Measurements from ENCODE around the gene C14orf132. TPM values are rescaled to one million over a fixed set of nuclear protein-coding genes. Genes with fewer than 3 reads are reported as not detected.

The C14orf132 gene
- total and polyA plus RNA-seq, 3 donors from 2014 or later, result 1.4 to 8.4 (median 2.5) TPM

DNA sequence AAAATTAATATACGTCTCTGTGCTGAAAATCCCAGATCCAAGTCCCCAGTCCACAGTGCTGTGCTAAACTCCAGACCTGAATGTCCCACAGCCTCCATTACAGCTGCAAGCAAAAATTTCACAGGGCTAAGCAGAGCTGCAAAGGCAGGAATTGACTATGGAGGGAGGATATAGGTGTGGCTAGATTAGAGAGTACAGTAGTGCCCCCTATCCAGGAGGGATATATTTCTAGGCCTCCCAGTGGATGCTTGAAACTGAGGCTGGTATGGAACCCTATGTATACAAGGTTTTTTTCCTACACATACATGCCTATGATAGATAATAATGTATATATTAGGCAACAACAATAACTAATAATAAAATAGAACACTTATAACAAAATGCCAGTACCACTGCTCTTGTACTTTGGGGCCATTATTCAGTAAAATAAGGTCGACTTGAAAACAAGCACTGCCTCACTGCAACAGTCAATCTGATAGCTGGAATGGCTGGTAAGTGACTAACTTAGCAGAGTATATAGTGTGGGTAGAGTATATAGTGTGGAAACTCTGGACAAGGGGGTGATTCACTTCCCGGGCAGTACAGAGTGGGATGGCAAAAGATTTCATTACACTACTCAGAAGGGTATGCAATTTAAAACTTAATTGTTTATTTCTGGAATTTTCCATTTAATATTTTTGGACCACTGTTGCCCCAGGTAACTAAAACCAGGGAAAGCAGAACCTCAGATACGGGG is 82.7 kb downstream of the C14orf132 start:
- Histone ChIP-seq H3K9me3 (no peaks in the 10 kb centered on the region), H3K27ac (peak overlapping the region in 1 of 2 donors; percentile 38), H3K4me1 (peaks cover 14% of the 10 kb centered on the region), H3K36me3 (ENCODE audit: low read depth, missing control alignments) (no peaks in the 10 kb centered on the region), H3K27me3 (no peaks in the 10 kb centered on the region), H3K4me3 (no peak overlapping the region)
- WGBS, 2 donors, result 87 to 90% methylated on average over 4 of the region's 4 CpGs
- DNase-seq, result no peak
- TF ChIP-seq POLR2A (IDR thresholded peaks at IDR 0.05), result no peak
- TF ChIP-seq, protein P1, sequence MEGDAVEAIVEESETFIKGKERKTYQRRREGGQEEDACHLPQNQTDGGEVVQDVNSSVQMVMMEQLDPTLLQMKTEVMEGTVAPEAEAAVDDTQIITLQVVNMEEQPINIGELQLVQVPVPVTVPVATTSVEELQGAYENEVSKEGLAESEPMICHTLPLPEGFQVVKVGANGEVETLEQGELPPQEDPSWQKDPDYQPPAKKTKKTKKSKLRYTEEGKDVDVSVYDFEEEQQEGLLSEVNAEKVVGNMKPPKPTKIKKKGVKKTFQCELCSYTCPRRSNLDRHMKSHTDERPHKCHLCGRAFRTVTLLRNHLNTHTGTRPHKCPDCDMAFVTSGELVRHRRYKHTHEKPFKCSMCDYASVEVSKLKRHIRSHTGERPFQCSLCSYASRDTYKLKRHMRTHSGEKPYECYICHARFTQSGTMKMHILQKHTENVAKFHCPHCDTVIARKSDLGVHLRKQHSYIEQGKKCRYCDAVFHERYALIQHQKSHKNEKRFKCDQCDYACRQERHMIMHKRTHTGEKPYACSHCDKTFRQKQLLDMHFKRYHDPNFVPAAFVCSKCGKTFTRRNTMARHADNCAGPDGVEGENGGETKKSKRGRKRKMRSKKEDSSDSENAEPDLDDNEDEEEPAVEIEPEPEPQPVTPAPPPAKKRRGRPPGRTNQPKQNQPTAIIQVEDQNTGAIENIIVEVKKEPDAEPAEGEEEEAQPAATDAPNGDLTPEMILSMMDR (IDR thresholded peaks at IDR 0.05), result no peak
- intact Hi-C loops (cut with DNase I; ENCODE audit: low total_unique reads), result no loop called here

DNA sequence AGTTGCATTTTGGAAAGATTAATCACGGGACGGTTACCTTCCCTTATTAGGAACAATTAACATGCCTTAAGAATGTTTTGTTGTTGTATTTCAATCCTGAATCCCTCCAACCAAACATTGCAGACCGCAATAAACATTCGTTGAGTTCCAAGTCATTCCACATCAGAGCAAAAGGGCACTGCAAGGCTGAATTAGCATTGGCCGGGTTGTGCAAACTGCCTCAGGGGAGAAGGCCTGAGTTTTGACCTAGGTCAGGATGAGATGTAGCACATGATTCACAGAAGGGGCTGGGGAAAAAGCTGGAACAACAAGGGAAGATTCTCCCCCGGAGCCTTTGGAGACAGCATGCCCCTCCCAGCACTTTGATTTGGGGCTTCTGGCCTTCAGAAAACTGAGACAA is 83.3 kb downstream of the C14orf132 start:
- Histone ChIP-seq H3K9me3 (no peaks in the 10 kb centered on the region), H3K36me3 (ENCODE audit: low read depth, missing control alignments) (no peaks in the 10 kb centered on the region), H3K4me3 (no peak overlapping the region), H3K27ac (peak overlapping the region in 1 of 2 donors; percentile 38), H3K4me1 (peaks cover 7% of the 10 kb centered on the region), H3K27me3 (no peaks in the 10 kb centered on the region)
- WGBS, 2 donors, result 32 to 33% methylated on average over 6 of the region's 6 CpGs
- intact Hi-C loops (cut with DNase I; ENCODE audit: low total_unique reads), result no loop called here
- peak; percentile 32 for DNase-seq
- TF ChIP-seq POLR2A (IDR thresholded peaks at IDR 0.05), result no peak
- TF ChIP-seq, protein P1 (IDR thresholded peaks at IDR 0.05), result no peak

DNA sequence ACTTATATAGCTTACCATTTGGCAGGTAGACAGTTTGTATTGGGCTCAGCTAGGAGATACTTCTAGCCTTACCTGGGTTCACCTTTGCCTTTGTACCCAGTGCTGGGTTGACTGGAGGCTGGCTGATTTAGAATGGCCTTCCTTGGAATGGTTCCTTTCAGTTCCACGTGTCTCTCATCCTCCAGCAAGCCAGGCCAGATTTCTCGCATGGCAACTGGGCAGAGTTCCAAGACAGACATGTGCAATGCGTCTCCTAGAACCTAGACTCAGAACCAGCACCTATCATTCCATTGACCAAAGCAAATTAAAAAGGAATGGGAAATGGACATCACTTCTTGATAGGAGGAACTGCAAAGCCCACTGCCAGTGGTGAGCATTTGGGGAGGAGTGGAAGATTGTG is 86.4 kb downstream of the C14orf132 start:
- Histone ChIP-seq H3K9me3 (no peaks in the 10 kb centered on the region), H3K27ac (no peak overlapping the region), H3K4me3 (no peak overlapping the region), H3K27me3 (no peaks in the 10 kb centered on the region), H3K36me3 (ENCODE audit: low read depth, missing control alignments) (no peaks in the 10 kb centered on the region), H3K4me1 (peaks cover 7% of the 10 kb centered on the region)
- no peak for DNase-seq
- WGBS, 2 donors, result 29 to 50% methylated on average over 3 of the region's 3 CpGs
- intact Hi-C loops (cut with DNase I; ENCODE audit: low total_unique reads), result no loop called here
- TF ChIP-seq, protein P1 (IDR thresholded peaks at IDR 0.05), result no peak
- TF ChIP-seq POLR2A (IDR thresholded peaks at IDR 0.05), result no peak

DNA sequence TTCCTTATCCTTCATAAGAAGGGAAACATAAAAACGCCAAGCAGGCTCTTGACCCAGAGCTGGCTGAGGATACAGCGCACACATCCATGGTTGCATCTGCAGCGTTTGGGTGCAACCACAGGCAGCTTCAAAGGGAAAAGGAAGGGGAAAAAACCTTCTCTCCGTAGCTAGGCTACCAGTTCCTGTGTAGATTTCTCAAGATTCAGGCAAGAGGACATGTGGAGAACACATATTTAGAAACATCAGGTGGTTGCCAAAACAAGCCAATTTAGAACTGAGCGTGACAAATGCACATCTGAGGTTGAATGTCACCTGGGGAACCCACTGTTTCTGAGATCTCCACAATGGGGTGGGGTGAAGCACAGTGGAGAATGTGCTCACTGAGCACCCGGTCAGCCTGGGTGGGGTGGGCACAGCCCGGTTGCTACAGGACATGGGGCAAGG is 87.2 kb downstream of the C14orf132 start:
- Histone ChIP-seq H3K9me3 (no peaks in the 10 kb centered on the region), H3K27ac (no peak overlapping the region), H3K36me3 (ENCODE audit: low read depth, missing control alignments) (no peaks in the 10 kb centered on the region), H3K4me1 (peaks cover 1% of the 10 kb centered on the region), H3K4me3 (no peak overlapping the region), H3K27me3 (no peaks in the 10 kb centered on the region)
- intact Hi-C loops (cut with DNase I; ENCODE audit: low total_unique reads), result no loop called here
- TF ChIP-seq, protein P1 (IDR thresholded peaks at IDR 0.05), result no peak
- TF ChIP-seq POLR2A (IDR thresholded peaks at IDR 0.05), result no peak
- DNase-seq, result no peak
- 69 to 82% methylated on average over 7 of the region's 7 CpGs for WGBS, 2 donors

DNA sequence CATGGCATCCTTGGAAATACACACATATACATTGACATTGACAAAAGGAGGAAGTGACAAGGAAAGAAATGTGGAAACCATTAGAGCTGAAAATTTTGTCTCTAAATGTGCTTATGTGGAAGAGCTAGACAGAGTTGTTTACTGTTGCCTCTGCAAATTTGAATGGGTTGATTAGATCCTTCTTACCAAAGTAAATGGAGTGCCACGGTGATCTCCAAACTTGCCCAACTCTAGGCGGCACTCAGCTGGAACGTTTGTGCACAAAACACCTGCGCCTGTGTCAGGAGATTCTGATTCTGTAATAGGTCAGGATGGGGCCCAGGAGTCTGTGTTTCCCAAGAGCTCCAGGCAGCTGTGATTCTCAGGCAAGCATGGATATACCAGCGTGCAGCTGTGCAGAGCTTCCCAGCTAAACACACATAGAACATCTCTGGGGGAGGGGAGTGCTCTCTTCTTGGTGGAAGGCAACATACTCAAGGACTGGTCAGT is 87.7 kb downstream of the C14orf132 start:
- intact Hi-C loops (cut with DNase I; ENCODE audit: low total_unique reads), result no loop called here
- H3K4me1 ChIP-seq, result no peaks in the 10 kb centered on the region
- no peaks in the 10 kb centered on the region for H3K36me3 ChIP-seq (ENCODE audit: low read depth, missing control alignments)
- H3K27me3 ChIP-seq, result no peaks in the 10 kb centered on the region
- DNase-seq, result no peak
- H3K27ac ChIP-seq, result no peak overlapping the region
- H3K9me3 ChIP-seq, result no peaks in the 10 kb centered on the region
- TF ChIP-seq, protein P1 (IDR thresholded peaks at IDR 0.05), result no peak
- no peak for TF ChIP-seq POLR2A (IDR thresholded peaks at IDR 0.05)
- no peak overlapping the region for H3K4me3 ChIP-seq
- 81 to 87% methylated on average over 5 of the region's 5 CpGs for WGBS, 2 donors

Measured in testis (tissue), 3 donors.